HepG2 (cell line): ENCODE data around the gene AJM1. TPM values are rescaled to one million over a fixed set of nuclear protein-coding genes. Genes with fewer than 3 reads are reported as not detected.

Source experiments
- HOXA3 ChIP-seq: sonication (generic); formaldehyde crosslinking; IDR thresholded peaks from 2 replicates; pipeline ENCODE4 v1.5.0; 2020; ENCODE audit warnings: missing genetic modification reagents
- NFE2L1 ChIP-seq: sonication (generic); formaldehyde crosslinking; IDR thresholded peaks from 2 replicates; pipeline ENCODE4 v1.4.0; 2020; ENCODE audit warnings: missing genetic modification reagents, mild to moderate bottlenecking, borderline replicate concordance
- PRMT3 ChIP-seq: sonication (generic); formaldehyde crosslinking; IDR thresholded peaks from 2 replicates; pipeline ENCODE4 v1.8.1; 2022; ENCODE audit warnings: low read depth, mild to moderate bottlenecking, moderate library complexity, missing genetic modification reagents, borderline replicate concordance
- ZIK1 ChIP-seq: sonication (generic); formaldehyde crosslinking; IDR thresholded peaks from 2 replicates; pipeline ENCODE4 v1.5.0; 2020; ENCODE audit warnings: mild to moderate bottlenecking, low read depth, missing genetic modification reagents, borderline replicate concordance
- polyA plus RNA-seq, 8 experiments: library from polyadenylated mRNA; depleted of rRNA in 3 of 8; stranded (reverse) in 7 of 8; unstranded in 1 of 8; fragments of >200 nt; fragmentation: Illumina TruSeq in 4 of 8; extraction: Trizol in 4 of 8; gene quantifications; 2 replicates each; pipeline versions ENCODE4 v1.2.1 to v1.2.3, GENCODE V29; 2011 to 2016; ENCODE audit warnings: low read depth in 4 of 8, missing spikeins in 1 of 8, mixed read lengths in 1 of 8; ENCODE audit not compliant: insufficient read depth in 1 of 8
- total RNA-seq, 5 experiments: library from RNA; depleted of rRNA; stranded (reverse); fragments of >200 nt; fragmentation: Illumina TruSeq; extraction: Trizol; gene quantifications; 2 replicates each; pipeline ENCODE4 v1.2.3, GENCODE V29; 2016; ENCODE audit warnings: low read depth in 1 of 5
- TF ChIP-seq, protein P1 (sequence below): IDR thresholded peaks from 2 replicates; pipeline ENCODE4 v1.6.1; 2016; ENCODE audit warnings: missing compliant biosample characterization, missing genetic modification reagents, borderline replicate concordance
- TF ChIP-seq, protein P2 (sequence below): sonication (generic); formaldehyde crosslinking; IDR thresholded peaks from 2 replicates; pipeline ENCODE4 v1.9.0; 2022; ENCODE audit warnings: low read depth, missing genetic modification reagents
- TF ChIP-seq, protein P3 (sequence below): IDR thresholded peaks from 2 replicates; pipeline ENCODE4 v1.4.0; 2020; ENCODE audit warnings: mild to moderate bottlenecking, missing genetic modification reagents
- TF ChIP-seq, protein P4 (sequence below): sonication (generic); formaldehyde crosslinking; IDR thresholded peaks from 2 replicates; pipeline ENCODE4 v1.5.0; 2020; ENCODE audit warnings: mild to moderate bottlenecking, missing genetic modification reagents, borderline replicate concordance
- TF ChIP-seq, protein P5 (sequence below): IDR thresholded peaks from 2 replicates; pipeline ENCODE4 v1.6.1; 2012; ENCODE audit warnings: low read length, improper control_type of control experiment

Gene AJM1
- total and polyA plus RNA-seq, 2 of the 13 experiments (the other 11 are each of a cell fraction or from before 2014, with no cell fraction given) = 1.1 to 1.2 TPM

DNA sequence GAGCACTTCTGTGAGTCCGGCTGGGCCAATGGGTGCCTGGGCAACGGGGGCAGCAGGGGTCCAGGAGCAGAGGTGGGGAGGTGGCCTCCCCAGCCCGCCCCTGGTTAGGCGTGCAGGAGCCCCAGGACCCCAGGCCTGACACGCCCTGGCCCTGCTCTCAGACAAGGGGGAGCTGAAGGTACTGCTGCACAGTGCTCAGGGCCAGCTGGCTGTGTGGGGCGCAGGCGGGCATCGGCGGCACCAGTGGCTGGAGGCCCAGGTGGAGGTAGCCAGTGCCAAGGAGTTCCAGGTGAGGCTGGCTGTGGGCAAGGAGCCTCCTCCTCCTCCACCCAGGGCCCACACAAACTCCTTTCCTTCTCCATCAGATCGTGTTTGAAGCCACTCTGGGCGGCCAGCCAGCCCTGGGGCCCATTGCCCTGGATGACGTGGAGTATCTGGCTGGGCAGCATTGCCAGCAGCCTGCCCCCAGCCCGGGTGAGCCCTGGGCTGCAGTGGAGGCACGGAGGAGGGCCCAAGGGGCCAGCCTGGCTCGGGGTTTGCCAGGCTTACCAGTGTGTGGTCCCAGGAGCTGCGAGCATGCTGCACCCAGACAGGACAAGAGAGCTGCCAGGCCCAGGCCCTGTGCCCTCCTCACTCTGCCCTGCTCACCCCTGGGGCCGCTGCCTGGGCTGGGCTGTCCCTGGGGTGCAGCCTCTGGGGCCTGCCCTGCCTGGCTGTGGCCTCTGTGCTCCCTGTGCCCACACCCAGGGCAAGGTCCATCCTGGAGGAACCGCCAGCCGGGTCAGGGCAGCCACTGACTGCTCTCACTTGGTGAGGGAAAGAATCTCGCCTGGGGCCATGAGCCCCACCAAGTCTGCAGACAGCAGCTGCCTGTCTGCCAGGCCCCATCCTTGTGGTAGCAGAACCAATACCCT lies 16.8 kb downstream of the AJM1 start (continued):
- TF ChIP-seq, protein P1, sequence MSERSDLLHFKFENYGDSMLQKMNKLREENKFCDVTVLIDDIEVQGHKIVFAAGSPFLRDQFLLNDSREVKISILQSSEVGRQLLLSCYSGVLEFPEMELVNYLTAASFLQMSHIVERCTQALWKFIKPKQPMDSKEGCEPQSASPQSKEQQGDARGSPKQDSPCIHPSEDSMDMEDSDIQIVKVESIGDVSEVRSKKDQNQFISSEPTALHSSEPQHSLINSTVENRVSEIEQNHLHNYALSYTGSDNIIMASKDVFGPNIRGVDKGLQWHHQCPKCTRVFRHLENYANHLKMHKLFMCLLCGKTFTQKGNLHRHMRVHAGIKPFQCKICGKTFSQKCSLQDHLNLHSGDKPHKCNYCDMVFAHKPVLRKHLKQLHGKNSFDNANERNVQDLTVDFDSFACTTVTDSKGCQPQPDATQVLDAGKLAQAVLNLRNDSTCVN (CRISPR knock-in tag) = no peak
- TF ChIP-seq, protein P2, sequence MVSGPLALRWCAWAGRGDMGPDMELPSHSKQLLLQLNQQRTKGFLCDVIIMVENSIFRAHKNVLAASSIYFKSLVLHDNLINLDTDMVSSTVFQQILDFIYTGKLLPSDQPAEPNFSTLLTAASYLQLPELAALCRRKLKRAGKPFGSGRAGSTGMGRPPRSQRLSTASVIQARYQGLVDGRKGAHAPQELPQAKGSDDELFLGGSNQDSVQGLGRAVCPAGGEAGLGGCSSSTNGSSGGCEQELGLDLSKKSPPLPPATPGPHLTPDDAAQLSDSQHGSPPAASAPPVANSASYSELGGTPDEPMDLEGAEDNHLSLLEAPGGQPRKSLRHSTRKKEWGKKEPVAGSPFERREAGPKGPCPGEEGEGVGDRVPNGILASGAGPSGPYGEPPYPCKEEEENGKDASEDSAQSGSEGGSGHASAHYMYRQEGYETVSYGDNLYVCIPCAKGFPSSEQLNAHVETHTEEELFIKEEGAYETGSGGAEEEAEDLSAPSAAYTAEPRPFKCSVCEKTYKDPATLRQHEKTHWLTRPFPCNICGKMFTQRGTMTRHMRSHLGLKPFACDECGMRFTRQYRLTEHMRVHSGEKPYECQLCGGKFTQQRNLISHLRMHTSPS (CRISPR knock-in tag) = peak; percentile 97
- TF ChIP-seq NFE2L1 (CRISPR knock-in tag) = no peak
- 0 out of 2 replicates have a peak, but pooled peaks have one; percentile 10 for TF ChIP-seq HOXA3
- no peak for TF ChIP-seq PRMT3
- no peak for TF ChIP-seq ZIK1 (CRISPR knock-in tag)
- TF ChIP-seq, protein P3, sequence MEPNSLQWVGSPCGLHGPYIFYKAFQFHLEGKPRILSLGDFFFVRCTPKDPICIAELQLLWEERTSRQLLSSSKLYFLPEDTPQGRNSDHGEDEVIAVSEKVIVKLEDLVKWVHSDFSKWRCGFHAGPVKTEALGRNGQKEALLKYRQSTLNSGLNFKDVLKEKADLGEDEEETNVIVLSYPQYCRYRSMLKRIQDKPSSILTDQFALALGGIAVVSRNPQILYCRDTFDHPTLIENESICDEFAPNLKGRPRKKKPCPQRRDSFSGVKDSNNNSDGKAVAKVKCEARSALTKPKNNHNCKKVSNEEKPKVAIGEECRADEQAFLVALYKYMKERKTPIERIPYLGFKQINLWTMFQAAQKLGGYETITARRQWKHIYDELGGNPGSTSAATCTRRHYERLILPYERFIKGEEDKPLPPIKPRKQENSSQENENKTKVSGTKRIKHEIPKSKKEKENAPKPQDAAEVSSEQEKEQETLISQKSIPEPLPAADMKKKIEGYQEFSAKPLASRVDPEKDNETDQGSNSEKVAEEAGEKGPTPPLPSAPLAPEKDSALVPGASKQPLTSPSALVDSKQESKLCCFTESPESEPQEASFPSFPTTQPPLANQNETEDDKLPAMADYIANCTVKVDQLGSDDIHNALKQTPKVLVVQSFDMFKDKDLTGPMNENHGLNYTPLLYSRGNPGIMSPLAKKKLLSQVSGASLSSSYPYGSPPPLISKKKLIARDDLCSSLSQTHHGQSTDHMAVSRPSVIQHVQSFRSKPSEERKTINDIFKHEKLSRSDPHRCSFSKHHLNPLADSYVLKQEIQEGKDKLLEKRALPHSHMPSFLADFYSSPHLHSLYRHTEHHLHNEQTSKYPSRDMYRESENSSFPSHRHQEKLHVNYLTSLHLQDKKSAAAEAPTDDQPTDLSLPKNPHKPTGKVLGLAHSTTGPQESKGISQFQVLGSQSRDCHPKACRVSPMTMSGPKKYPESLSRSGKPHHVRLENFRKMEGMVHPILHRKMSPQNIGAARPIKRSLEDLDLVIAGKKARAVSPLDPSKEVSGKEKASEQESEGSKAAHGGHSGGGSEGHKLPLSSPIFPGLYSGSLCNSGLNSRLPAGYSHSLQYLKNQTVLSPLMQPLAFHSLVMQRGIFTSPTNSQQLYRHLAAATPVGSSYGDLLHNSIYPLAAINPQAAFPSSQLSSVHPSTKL (CRISPR knock-in tag) = no peak
- TF ChIP-seq, protein P4, sequence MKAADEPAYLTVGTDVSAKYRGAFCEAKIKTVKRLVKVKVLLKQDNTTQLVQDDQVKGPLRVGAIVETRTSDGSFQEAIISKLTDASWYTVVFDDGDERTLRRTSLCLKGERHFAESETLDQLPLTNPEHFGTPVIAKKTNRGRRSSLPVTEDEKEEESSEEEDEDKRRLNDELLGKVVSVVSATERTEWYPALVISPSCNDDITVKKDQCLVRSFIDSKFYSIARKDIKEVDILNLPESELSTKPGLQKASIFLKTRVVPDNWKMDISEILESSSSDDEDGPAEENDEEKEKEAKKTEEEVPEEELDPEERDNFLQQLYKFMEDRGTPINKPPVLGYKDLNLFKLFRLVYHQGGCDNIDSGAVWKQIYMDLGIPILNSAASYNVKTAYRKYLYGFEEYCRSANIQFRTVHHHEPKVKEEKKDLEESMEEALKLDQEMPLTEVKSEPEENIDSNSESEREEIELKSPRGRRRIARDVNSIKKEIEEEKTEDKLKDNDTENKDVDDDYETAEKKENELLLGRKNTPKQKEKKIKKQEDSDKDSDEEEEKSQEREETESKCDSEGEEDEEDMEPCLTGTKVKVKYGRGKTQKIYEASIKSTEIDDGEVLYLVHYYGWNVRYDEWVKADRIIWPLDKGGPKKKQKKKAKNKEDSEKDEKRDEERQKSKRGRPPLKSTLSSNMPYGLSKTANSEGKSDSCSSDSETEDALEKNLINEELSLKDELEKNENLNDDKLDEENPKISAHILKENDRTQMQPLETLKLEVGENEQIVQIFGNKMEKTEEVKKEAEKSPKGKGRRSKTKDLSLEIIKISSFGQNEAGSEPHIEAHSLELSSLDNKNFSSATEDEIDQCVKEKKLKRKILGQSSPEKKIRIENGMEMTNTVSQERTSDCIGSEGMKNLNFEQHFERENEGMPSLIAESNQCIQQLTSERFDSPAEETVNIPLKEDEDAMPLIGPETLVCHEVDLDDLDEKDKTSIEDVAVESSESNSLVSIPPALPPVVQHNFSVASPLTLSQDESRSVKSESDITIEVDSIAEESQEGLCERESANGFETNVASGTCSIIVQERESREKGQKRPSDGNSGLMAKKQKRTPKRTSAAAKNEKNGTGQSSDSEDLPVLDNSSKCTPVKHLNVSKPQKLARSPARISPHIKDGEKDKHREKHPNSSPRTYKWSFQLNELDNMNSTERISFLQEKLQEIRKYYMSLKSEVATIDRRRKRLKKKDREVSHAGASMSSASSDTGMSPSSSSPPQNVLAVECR (CRISPR knock-in tag) = peak; percentile 19; the same call in 1 of the 2 replicates
- TF ChIP-seq, protein P5, sequence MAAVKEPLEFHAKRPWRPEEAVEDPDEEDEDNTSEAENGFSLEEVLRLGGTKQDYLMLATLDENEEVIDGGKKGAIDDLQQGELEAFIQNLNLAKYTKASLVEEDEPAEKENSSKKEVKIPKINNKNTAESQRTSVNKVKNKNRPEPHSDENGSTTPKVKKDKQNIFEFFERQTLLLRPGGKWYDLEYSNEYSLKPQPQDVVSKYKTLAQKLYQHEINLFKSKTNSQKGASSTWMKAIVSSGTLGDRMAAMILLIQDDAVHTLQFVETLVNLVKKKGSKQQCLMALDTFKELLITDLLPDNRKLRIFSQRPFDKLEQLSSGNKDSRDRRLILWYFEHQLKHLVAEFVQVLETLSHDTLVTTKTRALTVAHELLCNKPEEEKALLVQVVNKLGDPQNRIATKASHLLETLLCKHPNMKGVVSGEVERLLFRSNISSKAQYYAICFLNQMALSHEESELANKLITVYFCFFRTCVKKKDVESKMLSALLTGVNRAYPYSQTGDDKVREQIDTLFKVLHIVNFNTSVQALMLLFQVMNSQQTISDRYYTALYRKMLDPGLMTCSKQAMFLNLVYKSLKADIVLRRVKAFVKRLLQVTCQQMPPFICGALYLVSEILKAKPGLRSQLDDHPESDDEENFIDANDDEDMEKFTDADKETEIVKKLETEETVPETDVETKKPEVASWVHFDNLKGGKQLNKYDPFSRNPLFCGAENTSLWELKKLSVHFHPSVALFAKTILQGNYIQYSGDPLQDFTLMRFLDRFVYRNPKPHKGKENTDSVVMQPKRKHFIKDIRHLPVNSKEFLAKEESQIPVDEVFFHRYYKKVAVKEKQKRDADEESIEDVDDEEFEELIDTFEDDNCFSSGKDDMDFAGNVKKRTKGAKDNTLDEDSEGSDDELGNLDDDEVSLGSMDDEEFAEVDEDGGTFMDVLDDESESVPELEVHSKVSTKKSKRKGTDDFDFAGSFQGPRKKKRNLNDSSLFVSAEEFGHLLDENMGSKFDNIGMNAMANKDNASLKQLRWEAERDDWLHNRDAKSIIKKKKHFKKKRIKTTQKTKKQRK = no peak
